Osteoblast (primary cell): ENCODE measurements around the gene KLK14. TPM values are rescaled to one million over a fixed set of nuclear protein-coding genes. Genes with fewer than 3 reads are reported as not detected.

ENCODE experiments used
- DNase-seq: peaks from one replicate; pipeline ENCODE4 v3.0.0; 2011; ENCODE audit warnings: low spot score, mixed read lengths; ENCODE audit not compliant: insufficient read length; ENCODE audit errors: missing footprints
- H2AFZ ChIP-seq: 2 replicates; pipeline ENCODE4 v1.6.0; 2011; ENCODE audit warnings: mild to moderate bottlenecking, low read length
- H3K27ac ChIP-seq: 2 replicates; pipeline ENCODE4 v1.5.1; 2011; ENCODE audit warnings: mild to moderate bottlenecking, low read depth, low read length, moderate library complexity
- H3K27me3 ChIP-seq: 2 replicates; pipeline ENCODE4 v1.6.0; 2012; ENCODE audit warnings: mild to moderate bottlenecking, control low read depth, inconsistent platforms, low read length, moderate library complexity; ENCODE audit not compliant: insufficient read depth
- H3K36me3 ChIP-seq: 2 replicates; pipeline ENCODE4 v1.5.1; 2011; ENCODE audit warnings: mild to moderate bottlenecking, low read length, control low read depth, moderate library complexity; ENCODE audit not compliant: insufficient read depth
- H3K4me1 ChIP-seq: 2 replicates; pipeline ENCODE4 v1.5.1; 2011; ENCODE audit warnings: mild to moderate bottlenecking, low read length, control low read depth, moderate library complexity; ENCODE audit not compliant: insufficient read depth
- H3K4me2 ChIP-seq: 2 replicates; pipeline ENCODE4 v1.6.0; 2011; ENCODE audit warnings: mild to moderate bottlenecking, low read length; ENCODE audit not compliant: insufficient read depth
- H3K4me3 ChIP-seq: fragments of 200-600 bp; sonication (generic); 3 replicates; pipeline ENCODE4 v1.5.1; 2012; ENCODE audit warnings: mild to moderate bottlenecking, low read length, inconsistent platforms; ENCODE audit not compliant: insufficient read depth
- H3K79me2 ChIP-seq: 2 replicates; pipeline ENCODE4 v1.6.0; 2012; ENCODE audit warnings: mild to moderate bottlenecking, low read length, control low read depth, inconsistent platforms; ENCODE audit not compliant: insufficient read depth
- H3K9me3 ChIP-seq: 2 replicates; pipeline ENCODE4 v1.5.1; 2011; ENCODE audit warnings: low read depth, low read length, control low read depth
- H4K20me1 ChIP-seq: 2 replicates; pipeline ENCODE4 v1.6.0; 2012; ENCODE audit warnings: mild to moderate bottlenecking, low read length, control low read depth; ENCODE audit not compliant: insufficient read depth
- CTCF ChIP-seq: IDR thresholded peaks from 2 replicates; pipeline ENCODE4 v1.5.1; 2011; ENCODE audit warnings: mild to moderate bottlenecking, low read depth, low read length, moderate library complexity; ENCODE audit errors: extremely low read depth
- total RNA-seq: library from RNA; depleted of rRNA; stranded (reverse); fragments of >200 nt; gene quantifications from 2 replicates; pipeline ENCODE4 v1.2.3, GENCODE V29; 2012

KLK14 gene
- total RNA-seq, 1 donor, result not detected

GRCh38 chr19:51127755-51128154, 45.1 kb upstream of the KLK14 start:
- Histone ChIP-seq H3K79me2 (no peaks in the 10 kb centered on the region), H2AFZ (no peak overlapping the region), H3K27me3 (peaks cover 4% of the 10 kb centered on the region), H3K36me3 (no peaks in the 10 kb centered on the region), H4K20me1 (no peaks in the 10 kb centered on the region), H3K4me2 (no peak overlapping the region), H3K4me3 (no peak overlapping the region), H3K4me1 (peaks cover 8% of the 10 kb centered on the region), H3K27ac (no peak overlapping the region), H3K9me3 (no peaks in the 10 kb centered on the region)
- TF ChIP-seq CTCF, result no peak
- no peak for DNase-seq

- no peak for TF ChIP-seq CTCF
- Histone ChIP-seq H3K4me1 (peaks cover 8% of the 10 kb centered on the region), H3K9me3 (no peaks in the 10 kb centered on the region), H2AFZ (no peak overlapping the region), H3K4me3 (no peak overlapping the region), H4K20me1 (no peaks in the 10 kb centered on the region), H3K79me2 (no peaks in the 10 kb centered on the region), H3K27me3 (peaks cover 4% of the 10 kb centered on the region), H3K4me2 (no peak overlapping the region), H3K36me3 (no peaks in the 10 kb centered on the region), H3K27ac (no peak overlapping the region)
- no peak for DNase-seq
Observed at GRCh38 chr19:51127032-51127431, 44.3 kb upstream of the KLK14 start.

- no peak for TF ChIP-seq CTCF
- Histone ChIP-seq H3K27me3 (peaks cover 4% of the 10 kb centered on the region), H2AFZ (no peak overlapping the region), H3K36me3 (no peaks in the 10 kb centered on the region), H3K9me3 (no peaks in the 10 kb centered on the region), H3K4me2 (no peak overlapping the region), H3K4me1 (peaks cover 8% of the 10 kb centered on the region), H4K20me1 (no peaks in the 10 kb centered on the region), H3K27ac (no peak overlapping the region), H3K4me3 (no peak overlapping the region), H3K79me2 (no peaks in the 10 kb centered on the region)
- no peak for DNase-seq
Observed at GRCh38 chr19:51125421-51126075, 42.9 kb upstream of the KLK14 start.

GRCh38 chr19:51124729-51125128, 42.0 kb upstream of the KLK14 start, which contains the start of gene SIGLEC9:
Gene SIGLEC9 (plus strand): TSS chr19:51124906. CDS start chr19:51124975, 69 bp downstream.
- no peak within 1 kb of the TSS for H3K27ac ChIP-seq
- H3K79me2 ChIP-seq, result no peaks in the 10 kb centered on the region
- no peaks in the 10 kb centered on the region for H3K36me3 ChIP-seq
- H3K4me3 ChIP-seq, result no peak within 1 kb of the TSS
- no peak for TF ChIP-seq CTCF
- no peaks in the 10 kb centered on the region for H3K9me3 ChIP-seq
- no peaks in the 10 kb centered on the region for H4K20me1 ChIP-seq
- peaks cover 4% of the 10 kb centered on the region for H3K27me3 ChIP-seq
- no peak within 1 kb of the TSS for H3K4me2 ChIP-seq
- H2AFZ ChIP-seq, result no peak within 1 kb of the TSS
- H3K4me1 ChIP-seq, result peaks cover 8% of the 10 kb centered on the region
- no peak for DNase-seq
